Loucy (cell line): ENCODE measurements around the gene NOTCH1.

Source experiments
- H2AFZ ChIP-seq: fragments of 200-600 bp; sonication (generic); 2 replicates; pipeline ENCODE4 v1.6.0; 2016; ENCODE audit warnings: antibody characterized with exemption, mild to moderate bottlenecking, low read length, moderate library complexity
- H3F3A ChIP-seq: fragments of 200-600 bp; 2 replicates; pipeline ENCODE4 v1.6.0; 2016; ENCODE audit warnings: antibody characterized with exemption, low read depth, mild to moderate bottlenecking
- H3K27me3 ChIP-seq: fragments of 200-600 bp; sonication (generic); 2 replicates; pipeline ENCODE4 v1.6.1; 2014; ENCODE audit warnings: low read length, mild to moderate bottlenecking; ENCODE audit not compliant: insufficient read depth, poor library complexity, severe bottlenecking
- H3K36me3 ChIP-seq: fragments of 200-600 bp; sonication (generic); 2 replicates; pipeline ENCODE4 v1.6.1; 2016; ENCODE audit warnings: low read length; ENCODE audit not compliant: insufficient read depth
- H3K4me1 ChIP-seq: fragments of 200-600 bp; sonication (generic); 2 replicates; pipeline ENCODE4 v1.5.1; 2014; ENCODE audit warnings: low read length, mild to moderate bottlenecking; ENCODE audit not compliant: insufficient read depth, poor library complexity, severe bottlenecking
- H3K4me2 ChIP-seq: fragments of 200-600 bp; sonication (generic); 2 replicates; pipeline ENCODE4 v1.6.0; 2014; ENCODE audit warnings: antibody characterized with exemption, low read length, low read depth, mild to moderate bottlenecking; ENCODE audit not compliant: poor library complexity, severe bottlenecking
- H3K4me3 ChIP-seq: fragments of 200-600 bp; sonication (generic); 2 replicates; pipeline ENCODE4 v1.5.1; 2014; ENCODE audit warnings: low read length, mild to moderate bottlenecking, mixed read lengths; ENCODE audit not compliant: poor library complexity, severe bottlenecking
- H3K79me2 ChIP-seq: fragments of 200-600 bp; sonication (generic); 2 replicates; pipeline ENCODE4 v1.6.1; 2014; ENCODE audit warnings: low read length; ENCODE audit not compliant: insufficient read depth
- H3K9ac ChIP-seq: fragments of 200-600 bp; sonication (generic); 2 replicates; pipeline ENCODE4 v1.6.0; 2014; ENCODE audit warnings: mild to moderate bottlenecking, low read depth, low read length, moderate library complexity; ENCODE audit not compliant: poor library complexity, severe bottlenecking
- H3K9me2 ChIP-seq: fragments of 200-600 bp; sonication (generic); replicated peaks from 2 replicates; pipeline ENCODE4 v1.6.1; 2016; ENCODE audit warnings: low read depth, low read length, mixed read lengths
- H3K9me3 ChIP-seq: fragments of 200-600 bp; sonication (generic); 2 replicates; pipeline ENCODE4 v1.6.1; 2014; ENCODE audit warnings: mild to moderate bottlenecking, antibody characterized with exemption, low read length, low read depth; ENCODE audit not compliant: insufficient read depth
- H4K20me1 ChIP-seq: fragments of 200-600 bp; sonication (generic); 2 replicates; pipeline ENCODE4 v1.6.0; 2014; ENCODE audit warnings: antibody characterized with exemption, low read length, mild to moderate bottlenecking; ENCODE audit not compliant: insufficient read depth, poor library complexity, severe bottlenecking
- CTCF ChIP-seq: fragments of 200-600 bp; sonication (generic); conservative IDR thresholded peaks from 2 replicates; pipeline ENCODE4 v1.5.1; 2014; ENCODE audit warnings: mild to moderate bottlenecking, antibody characterized with exemption, low read length
- EZH2phosphoT487 ChIP-seq: fragments of 200-600 bp; IDR thresholded peaks from 2 replicates; pipeline ENCODE4 v1.6.1; 2018; ENCODE audit warnings: antibody characterized with exemption, mild to moderate bottlenecking, moderate library complexity, borderline replicate concordance

NOTCH1 gene

GRCh38 chr9:136567651-136568287 is 21.9 kb upstream of the NOTCH1 start:
- Histone ChIP-seq H3K4me3 (no peak overlapping the region), H2AFZ (no peak overlapping the region), H3K9me3 (no peaks in the 10 kb centered on the region), H3K79me2 (no peaks in the 10 kb centered on the region), H3K36me3 (no peaks in the 10 kb centered on the region), H3F3A (no peaks in the 10 kb centered on the region), H3K9ac (no peak overlapping the region), H3K27me3 (no peaks in the 10 kb centered on the region), H3K4me2 (no peak overlapping the region), H4K20me1 (no peaks in the 10 kb centered on the region), H3K9me2 (no peaks in the 10 kb centered on the region), H3K4me1 (no peaks in the 10 kb centered on the region)
- TF ChIP-seq EZH2phosphoT487 (no peak), CTCF (no peak)

- TF ChIP-seq EZH2phosphoT487 (no peak), CTCF (no peak)
- H3K27me3 ChIP-seq: no peaks in the 10 kb centered on the region
- H3K4me2 ChIP-seq: no peak overlapping the region
- H3K4me3 ChIP-seq: no peak overlapping the region
- no peaks in the 10 kb centered on the region for H3K9me3 ChIP-seq
- no peaks in the 10 kb centered on the region for H3F3A ChIP-seq
- no peaks in the 10 kb centered on the region for H3K9me2 ChIP-seq
- no peaks in the 10 kb centered on the region for H3K4me1 ChIP-seq
- H3K36me3 ChIP-seq: no peaks in the 10 kb centered on the region
- H2AFZ ChIP-seq: no peak overlapping the region
- no peaks in the 10 kb centered on the region for H4K20me1 ChIP-seq
- H3K79me2 ChIP-seq: no peaks in the 10 kb centered on the region
- no peak overlapping the region for H3K9ac ChIP-seq
Observed at GRCh38 chr9:136566901-136567300, 21.1 kb upstream of the NOTCH1 start.

GRCh38 chr9:136566553-136566895 is 20.7 kb upstream of the NOTCH1 start:
- Histone ChIP-seq H3K9me2 (no peaks in the 10 kb centered on the region), H3K36me3 (no peaks in the 10 kb centered on the region), H3K4me2 (no peak overlapping the region), H3K9ac (no peak overlapping the region), H3K9me3 (no peaks in the 10 kb centered on the region), H3F3A (no peaks in the 10 kb centered on the region), H4K20me1 (no peaks in the 10 kb centered on the region), H3K4me3 (no peak overlapping the region), H3K79me2 (no peaks in the 10 kb centered on the region), H3K27me3 (no peaks in the 10 kb centered on the region), H3K4me1 (no peaks in the 10 kb centered on the region), H2AFZ (no peak overlapping the region)
- TF ChIP-seq CTCF (no peak), EZH2phosphoT487 (no peak)
